ENCODE measurements around the gene NAT8.
"Not testable (repeated sequence)": the region's sequence is repeated elsewhere in the genome, so short reads cannot be mapped to it uniquely, and the experiment has no call there.

DNA sequence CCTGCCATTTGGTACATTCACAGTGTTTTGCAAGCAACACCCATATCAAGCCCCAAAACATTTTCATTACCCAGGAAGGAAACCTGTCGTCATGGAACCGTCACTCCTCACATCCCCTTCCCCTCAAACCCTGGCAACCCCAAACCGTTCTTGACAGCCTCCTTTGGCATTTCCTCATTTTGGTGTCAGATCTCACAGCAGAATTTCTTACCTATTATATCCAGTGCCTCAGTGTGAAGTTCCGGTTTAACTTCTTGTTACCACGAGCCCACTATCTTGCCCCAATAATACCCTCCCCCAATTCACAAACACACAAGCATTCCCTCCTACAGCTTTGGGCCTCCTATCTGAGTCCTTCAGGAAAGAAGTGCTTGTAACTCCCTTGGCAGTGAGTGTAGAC is 16.0 kb downstream of the NAT8 start:
- TF ChIP-seq, protein P1, sequence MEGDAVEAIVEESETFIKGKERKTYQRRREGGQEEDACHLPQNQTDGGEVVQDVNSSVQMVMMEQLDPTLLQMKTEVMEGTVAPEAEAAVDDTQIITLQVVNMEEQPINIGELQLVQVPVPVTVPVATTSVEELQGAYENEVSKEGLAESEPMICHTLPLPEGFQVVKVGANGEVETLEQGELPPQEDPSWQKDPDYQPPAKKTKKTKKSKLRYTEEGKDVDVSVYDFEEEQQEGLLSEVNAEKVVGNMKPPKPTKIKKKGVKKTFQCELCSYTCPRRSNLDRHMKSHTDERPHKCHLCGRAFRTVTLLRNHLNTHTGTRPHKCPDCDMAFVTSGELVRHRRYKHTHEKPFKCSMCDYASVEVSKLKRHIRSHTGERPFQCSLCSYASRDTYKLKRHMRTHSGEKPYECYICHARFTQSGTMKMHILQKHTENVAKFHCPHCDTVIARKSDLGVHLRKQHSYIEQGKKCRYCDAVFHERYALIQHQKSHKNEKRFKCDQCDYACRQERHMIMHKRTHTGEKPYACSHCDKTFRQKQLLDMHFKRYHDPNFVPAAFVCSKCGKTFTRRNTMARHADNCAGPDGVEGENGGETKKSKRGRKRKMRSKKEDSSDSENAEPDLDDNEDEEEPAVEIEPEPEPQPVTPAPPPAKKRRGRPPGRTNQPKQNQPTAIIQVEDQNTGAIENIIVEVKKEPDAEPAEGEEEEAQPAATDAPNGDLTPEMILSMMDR (IDR thresholded peaks at IDR 0.05) = not testable (repeated sequence)
- TF ChIP-seq POLR2A (IDR thresholded peaks at IDR 0.05) = not testable (repeated sequence)
